Osteoblast (primary cell): ENCODE measurements around the gene PTPRCAP. TPM values are rescaled to one million over a fixed set of nuclear protein-coding genes. Genes with fewer than 3 reads are reported as not detected.

Experiments used
- DNase-seq: peaks from one replicate; pipeline ENCODE4 v3.0.0; 2011; ENCODE audit warnings: low spot score, mixed read lengths; ENCODE audit not compliant: insufficient read length; ENCODE audit errors: missing footprints
- H2AFZ ChIP-seq: 2 replicates; pipeline ENCODE4 v1.6.0; 2011; ENCODE audit warnings: mild to moderate bottlenecking, low read length
- H3K27ac ChIP-seq: 2 replicates; pipeline ENCODE4 v1.5.1; 2011; ENCODE audit warnings: mild to moderate bottlenecking, low read depth, low read length, moderate library complexity
- H3K27me3 ChIP-seq: 2 replicates; pipeline ENCODE4 v1.6.0; 2012; ENCODE audit warnings: mild to moderate bottlenecking, control low read depth, inconsistent platforms, low read length, moderate library complexity; ENCODE audit not compliant: insufficient read depth
- H3K36me3 ChIP-seq: 2 replicates; pipeline ENCODE4 v1.5.1; 2011; ENCODE audit warnings: mild to moderate bottlenecking, low read length, control low read depth, moderate library complexity; ENCODE audit not compliant: insufficient read depth
- H3K4me1 ChIP-seq: 2 replicates; pipeline ENCODE4 v1.5.1; 2011; ENCODE audit warnings: mild to moderate bottlenecking, low read length, control low read depth, moderate library complexity; ENCODE audit not compliant: insufficient read depth
- H3K4me2 ChIP-seq: 2 replicates; pipeline ENCODE4 v1.6.0; 2011; ENCODE audit warnings: mild to moderate bottlenecking, low read length; ENCODE audit not compliant: insufficient read depth
- H3K4me3 ChIP-seq: fragments of 200-600 bp; sonication (generic); 3 replicates; pipeline ENCODE4 v1.5.1; 2012; ENCODE audit warnings: mild to moderate bottlenecking, low read length, inconsistent platforms; ENCODE audit not compliant: insufficient read depth
- H3K79me2 ChIP-seq: 2 replicates; pipeline ENCODE4 v1.6.0; 2012; ENCODE audit warnings: mild to moderate bottlenecking, low read length, control low read depth, inconsistent platforms; ENCODE audit not compliant: insufficient read depth
- H3K9me3 ChIP-seq: 2 replicates; pipeline ENCODE4 v1.5.1; 2011; ENCODE audit warnings: low read depth, low read length, control low read depth
- H4K20me1 ChIP-seq: 2 replicates; pipeline ENCODE4 v1.6.0; 2012; ENCODE audit warnings: mild to moderate bottlenecking, low read length, control low read depth; ENCODE audit not compliant: insufficient read depth
- total RNA-seq: library from RNA; depleted of rRNA; stranded (reverse); fragments of >200 nt; gene quantifications from 2 replicates; pipeline ENCODE4 v1.2.3, GENCODE V29; 2012
- TF ChIP-seq, protein P1 (sequence below): IDR thresholded peaks from 2 replicates; pipeline ENCODE4 v1.5.1; 2011; ENCODE audit warnings: mild to moderate bottlenecking, low read depth, low read length, moderate library complexity; ENCODE audit errors: extremely low read depth

Gene PTPRCAP
- total RNA-seq, 1 donor, result 0.36 TPM

DNA sequence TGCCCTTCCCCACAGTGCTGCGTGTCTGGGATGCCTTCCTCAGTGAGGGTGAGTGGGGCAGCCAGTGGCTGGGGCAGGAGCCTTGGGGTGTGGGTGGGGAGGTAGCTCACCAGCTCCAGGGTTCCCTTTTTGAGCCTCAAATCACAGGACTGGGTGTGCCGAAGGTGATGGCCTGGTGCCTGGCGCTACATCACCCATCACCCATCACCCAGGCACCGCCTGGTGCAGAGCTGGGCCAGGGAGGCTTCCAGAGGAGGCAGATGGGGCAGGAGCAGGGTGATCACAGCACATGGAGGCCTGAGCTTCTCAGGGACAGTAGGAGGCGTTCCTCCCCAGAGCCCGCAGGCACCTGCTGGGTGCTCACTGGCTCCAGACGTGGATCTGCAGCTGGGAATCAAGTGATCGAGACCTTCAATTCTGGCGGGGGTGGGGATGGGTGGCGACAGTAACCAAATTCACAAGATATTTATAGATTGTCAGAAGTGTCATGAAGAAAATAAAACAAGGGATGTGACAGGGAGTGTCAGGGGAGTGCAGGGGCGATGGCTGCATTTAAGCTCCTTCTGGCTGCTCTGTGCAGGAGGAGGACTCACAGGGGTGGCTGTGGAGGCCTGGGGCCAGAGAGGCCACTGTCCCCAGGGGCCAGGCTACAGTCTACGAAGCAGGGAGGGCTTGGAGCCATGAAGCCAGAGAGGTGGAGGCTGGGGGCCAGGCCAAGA is 30.4 kb downstream of the PTPRCAP start:
- DNase-seq, result peak; percentile 96
- no peak overlapping the region for H3K4me2 ChIP-seq
- no peaks in the 10 kb centered on the region for H3K9me3 ChIP-seq
- H2AFZ ChIP-seq, result no peak overlapping the region
- H3K27ac ChIP-seq, result no peak overlapping the region
- H3K79me2 ChIP-seq, result no peaks in the 10 kb centered on the region
- H3K27me3 ChIP-seq, result peaks cover 45% of the 10 kb centered on the region
- H3K4me1 ChIP-seq, result peaks cover 5% of the 10 kb centered on the region
- H4K20me1 ChIP-seq, result no peaks in the 10 kb centered on the region
- no peak overlapping the region for H3K4me3 ChIP-seq
- H3K36me3 ChIP-seq, result no peaks in the 10 kb centered on the region
- TF ChIP-seq, protein P1, sequence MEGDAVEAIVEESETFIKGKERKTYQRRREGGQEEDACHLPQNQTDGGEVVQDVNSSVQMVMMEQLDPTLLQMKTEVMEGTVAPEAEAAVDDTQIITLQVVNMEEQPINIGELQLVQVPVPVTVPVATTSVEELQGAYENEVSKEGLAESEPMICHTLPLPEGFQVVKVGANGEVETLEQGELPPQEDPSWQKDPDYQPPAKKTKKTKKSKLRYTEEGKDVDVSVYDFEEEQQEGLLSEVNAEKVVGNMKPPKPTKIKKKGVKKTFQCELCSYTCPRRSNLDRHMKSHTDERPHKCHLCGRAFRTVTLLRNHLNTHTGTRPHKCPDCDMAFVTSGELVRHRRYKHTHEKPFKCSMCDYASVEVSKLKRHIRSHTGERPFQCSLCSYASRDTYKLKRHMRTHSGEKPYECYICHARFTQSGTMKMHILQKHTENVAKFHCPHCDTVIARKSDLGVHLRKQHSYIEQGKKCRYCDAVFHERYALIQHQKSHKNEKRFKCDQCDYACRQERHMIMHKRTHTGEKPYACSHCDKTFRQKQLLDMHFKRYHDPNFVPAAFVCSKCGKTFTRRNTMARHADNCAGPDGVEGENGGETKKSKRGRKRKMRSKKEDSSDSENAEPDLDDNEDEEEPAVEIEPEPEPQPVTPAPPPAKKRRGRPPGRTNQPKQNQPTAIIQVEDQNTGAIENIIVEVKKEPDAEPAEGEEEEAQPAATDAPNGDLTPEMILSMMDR, result no peak

DNA sequence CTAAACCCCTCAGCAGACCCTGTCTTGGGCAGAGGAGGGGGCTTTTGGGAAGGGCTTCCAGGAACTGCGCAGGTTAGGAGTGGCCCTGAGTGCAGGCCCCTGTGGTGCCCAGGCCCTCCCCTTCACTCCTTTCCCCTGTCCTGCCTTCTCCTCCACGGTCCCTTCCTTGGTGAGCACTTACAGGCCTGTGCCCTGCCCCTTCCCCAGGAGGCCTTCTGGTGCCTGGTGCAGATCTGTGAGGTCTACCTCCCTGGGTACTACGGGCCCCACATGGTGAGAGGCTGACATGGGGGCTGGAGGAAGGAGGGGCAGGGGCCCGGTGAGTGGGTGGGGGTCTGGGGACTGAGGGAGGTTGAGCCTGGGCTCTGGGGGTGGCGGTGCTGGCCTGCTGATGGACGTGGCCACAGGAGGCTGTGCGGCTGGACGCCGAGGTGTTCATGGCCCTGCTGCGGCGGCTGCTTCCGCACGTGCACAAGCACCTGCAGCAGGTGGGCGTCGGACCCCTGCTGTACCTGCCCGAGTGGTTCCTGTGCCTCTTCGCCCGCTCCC is 31.0 kb downstream of the PTPRCAP start:
- Histone ChIP-seq H2AFZ (no peak overlapping the region), H3K27ac (no peak overlapping the region), H3K27me3 (peaks cover 38% of the 10 kb centered on the region), H4K20me1 (no peaks in the 10 kb centered on the region), H3K79me2 (no peaks in the 10 kb centered on the region), H3K4me2 (no peak overlapping the region), H3K4me1 (peaks cover 7% of the 10 kb centered on the region), H3K4me3 (no peak overlapping the region), H3K36me3 (no peaks in the 10 kb centered on the region), H3K9me3 (no peaks in the 10 kb centered on the region)
- peak; percentile 84 for DNase-seq
- TF ChIP-seq, protein P1, result no peak

DNA sequence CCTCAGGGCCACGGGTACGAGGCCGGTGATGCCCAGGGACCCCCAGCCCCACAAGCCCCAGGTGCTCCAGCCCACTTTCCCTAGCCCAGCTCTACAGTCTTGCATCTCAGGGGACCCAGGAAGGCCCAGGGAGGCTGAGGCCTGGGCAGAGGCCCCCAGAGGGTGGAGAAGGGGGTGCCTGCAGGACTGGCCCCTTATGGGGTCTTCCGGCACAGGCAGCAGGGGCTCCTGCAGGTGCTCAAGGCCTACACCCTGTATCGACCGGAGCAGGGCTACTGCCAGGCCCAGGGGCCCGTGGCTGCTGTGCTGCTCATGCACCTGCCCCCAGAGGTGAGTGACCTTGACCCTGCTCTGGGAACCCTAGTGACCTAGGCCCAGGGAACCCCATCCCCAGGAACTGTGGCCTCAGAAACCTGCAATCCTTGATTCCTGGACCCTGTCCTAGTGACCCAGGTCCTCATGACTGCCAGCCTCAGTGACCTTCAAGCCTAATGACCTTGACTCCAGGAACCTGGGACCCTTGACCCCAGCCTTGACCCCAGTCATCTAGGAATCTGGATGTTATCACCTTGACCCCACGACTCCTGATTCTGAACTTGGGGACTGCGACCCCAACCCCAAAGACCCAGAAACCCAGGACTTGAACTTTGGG is 31.7 kb downstream of the PTPRCAP start:
- peak; percentile 91 for DNase-seq
- Histone ChIP-seq H3K4me3 (no peak overlapping the region), H2AFZ (no peak overlapping the region), H3K4me2 (no peak overlapping the region), H3K36me3 (no peaks in the 10 kb centered on the region), H3K4me1 (peaks cover 9% of the 10 kb centered on the region), H3K79me2 (peaks cover 6% of the 10 kb centered on the region), H3K27me3 (peaks cover 32% of the 10 kb centered on the region), H3K9me3 (no peaks in the 10 kb centered on the region), H3K27ac (no peak overlapping the region), H4K20me1 (peaks cover 4% of the 10 kb centered on the region)
- TF ChIP-seq, protein P1, result no peak

DNA sequence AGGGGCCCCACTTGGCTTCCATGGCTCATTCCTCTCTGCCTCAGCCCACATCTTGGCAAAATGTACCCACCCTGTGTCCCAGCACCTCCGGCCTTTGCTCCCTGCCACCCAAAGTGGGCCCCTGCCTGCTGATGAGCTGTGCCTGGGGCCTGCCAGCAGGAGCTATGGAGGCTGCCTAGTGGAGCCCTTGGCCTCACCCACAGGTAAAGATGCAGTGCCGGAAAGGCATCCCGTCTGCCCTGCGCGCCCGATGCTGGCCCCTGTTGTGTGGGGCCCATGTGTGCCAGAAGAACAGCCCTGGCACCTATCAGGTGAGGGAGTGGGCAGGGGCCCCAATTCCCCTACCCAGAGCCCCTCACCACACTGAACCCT is 32.3 kb downstream of the PTPRCAP start:
- Histone ChIP-seq H3K27ac (no peak overlapping the region), H3K79me2 (peaks cover 13% of the 10 kb centered on the region)
- TF ChIP-seq, protein P1, result no peak

More for the DNA sequence above, 32.3 kb downstream of the PTPRCAP start:
- Histone ChIP-seq H3K4me1 (peaks cover 15% of the 10 kb centered on the region), H3K4me2 (no peak overlapping the region), H3K36me3 (peaks cover 3% of the 10 kb centered on the region), H2AFZ (no peak overlapping the region), H4K20me1 (peaks cover 11% of the 10 kb centered on the region), H3K27me3 (peaks cover 25% of the 10 kb centered on the region), H3K4me3 (no peak overlapping the region), H3K9me3 (no peaks in the 10 kb centered on the region)
- peak; percentile 75 for DNase-seq
